ENCODE data around the gene PSEN1. TPM values are rescaled to one million over a fixed set of nuclear protein-coding genes. Genes with fewer than 3 reads are reported as not detected.

Gene PSEN1
- total and polyA plus RNA-seq, 2 of the 8 experiments (the other 6 are each of a cell fraction or from before 2014, with no cell fraction given): 10.1 to 38.7 TPM

DNA sequence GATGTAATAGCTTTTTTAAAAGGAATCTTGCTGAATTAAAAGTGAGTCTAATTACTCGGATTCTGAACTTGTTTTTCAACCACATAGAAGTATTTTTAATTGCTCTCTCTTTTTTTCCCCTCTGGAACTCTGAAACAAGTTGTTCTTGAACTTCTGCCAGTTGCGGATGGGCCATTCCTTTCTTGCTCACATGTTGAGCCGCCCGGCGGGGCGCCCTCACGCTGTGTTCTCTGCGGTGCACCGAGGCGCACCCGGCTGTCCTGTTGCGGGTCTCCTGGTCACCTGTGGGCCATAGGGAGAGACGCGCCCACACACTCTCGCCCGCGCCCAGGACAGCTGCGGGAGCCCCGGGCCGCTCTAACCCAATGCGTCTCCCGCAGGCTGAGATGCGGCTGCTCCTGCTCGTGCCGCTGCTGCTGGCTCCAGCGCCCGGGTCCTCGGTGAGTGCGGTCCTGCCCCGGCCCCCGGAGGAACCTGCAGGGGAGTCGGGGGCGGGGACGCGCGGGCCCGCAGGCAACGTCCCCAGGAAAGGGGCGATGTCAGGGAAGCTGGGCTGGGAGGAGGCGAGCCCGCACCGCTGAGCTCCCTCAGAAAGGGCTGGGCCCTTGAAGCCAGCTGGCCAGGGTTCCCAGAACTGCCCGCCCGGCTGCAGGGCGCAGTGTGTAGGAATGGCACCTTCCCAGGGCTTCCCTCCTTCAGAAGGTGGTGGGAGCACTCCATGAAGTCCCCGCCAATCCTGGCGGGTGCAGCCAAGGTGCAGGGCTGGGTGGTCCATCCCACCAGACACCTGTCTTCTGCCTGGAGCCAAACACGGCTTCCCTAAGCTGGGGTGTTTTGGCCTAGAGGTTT, 103.3 kb downstream of the PSEN1 start:
- Histone ChIP-seq H3K9me3 (ENCODE audit: insufficient read depth in 2 of 2, low read depth in 1 of 2, low read length in 1 of 2) (no peaks in the 10 kb centered on the region), H3K36me3 (ENCODE audit: control insufficient read depth in 2 of 4, insufficient read depth in 4 of 4, low read length in 3 of 4) (0 out of 8 replicates have a peak, but pooled peaks cover 0 to 3% (median 0%) of the 10 kb centered on the region in 4 experiments), H2AK5ac (ENCODE audit: low read depth, low read length) (no peak overlapping the region), H4K5ac (ENCODE audit: insufficient read length, low read depth, low read length) (no peak overlapping the region), H3K9ac (replicated peaks in 1 of 4; ENCODE audit: extremely low read depth in 1 of 4, low read depth in 3 of 4, low read length in 3 of 4) (no peak overlapping the region), H3K4ac (replicated peaks; ENCODE audit: insufficient read length, low read depth, low read length) (no peak overlapping the region), H3K79me1 (ENCODE audit: low read depth, low read length) (peaks cover 5% of the 10 kb centered on the region), H2BK5ac (ENCODE audit: low read depth, low read length) (no peak overlapping the region), H2BK120ac (replicated peaks; ENCODE audit: low read depth, low read length) (no peak overlapping the region), H2AFZ (ENCODE audit: low read length) (no peak overlapping the region), H2BK12ac (ENCODE audit: low read depth, low read length) (no peak overlapping the region), H3K27ac (ENCODE audit: low read depth, low read length) (no peak overlapping the region), H3K56ac (replicated peaks; ENCODE audit: insufficient read length, low read depth, low read length) (no peak overlapping the region), H3K23me2 (ENCODE audit: low read depth, low read length) (peaks cover 22% of the 10 kb centered on the region), H3K18ac (ENCODE audit: extremely low read depth, low read length) (no peak overlapping the region), H4K8ac (ENCODE audit: extremely low read depth, insufficient read depth, low read length) (0 out of 2 replicates have a peak overlapping the region, but pooled peaks have one; percentile 57), H2BK15ac (ENCODE audit: low read length) (0 out of 2 replicates have a peak overlapping the region, but pooled peaks have one; percentile 81), H3K27me3 (replicated peaks in 1 of 4; ENCODE audit: control insufficient read depth in 3 of 4, extremely low read depth in 1 of 4, insufficient read depth in 3 of 4, low read length in 3 of 4) (peaks cover 6 to 29% (median 20%) of the 10 kb centered on the region in 4 experiments), H3K79me2 (ENCODE audit: control insufficient read depth in 1 of 2, insufficient read depth in 2 of 2, low read length in 2 of 2) (peaks cover 0 to 17% of the 10 kb centered on the region in 2 experiments; a peak in 2 of 4 replicates), H3K4me2 (ENCODE audit: insufficient read depth in 1 of 2, low read depth in 2 of 2, low read length in 2 of 2) (peak overlapping the region; percentile 89 to 96), H3K23ac (ENCODE audit: insufficient read length) (no peak overlapping the region), H3K4me3 (ENCODE audit: extremely low read depth in 1 of 4, insufficient read depth in 2 of 4, low read depth in 3 of 4, low read length in 4 of 4) (peak overlapping the region; percentile 11 to 62 (median 32)), H3K4me1 (replicated peaks in 1 of 4; ENCODE audit: control insufficient read depth in 3 of 4, insufficient read depth in 4 of 4, low read length in 3 of 4) (peaks cover 3 to 45% (median 29%) of the 10 kb centered on the region in 4 experiments), H4K20me1 (replicated peaks in 1 of 2; ENCODE audit: control insufficient read depth in 1 of 2, insufficient read depth in 2 of 2, low read length in 2 of 2) (peaks cover 3 to 4% of the 10 kb centered on the region in 2 experiments), H4K91ac (replicated peaks; ENCODE audit: insufficient read length, low read length) (no peak overlapping the region), H3K14ac (ENCODE audit: insufficient read length) (no peak overlapping the region), H2BK20ac (ENCODE audit: low read length) (peak overlapping the region; percentile 80; the same call in 1 of the 2 replicates)
- TF ChIP-seq CTBP2 (IDR thresholded peaks at IDR 0.05; ENCODE audit: borderline replicate concordance, insufficient read depth, insufficient read length, low read length): peak; percentile 58
- no peak for TF ChIP-seq YY1 (IDR thresholded peaks at IDR 0.05; ENCODE audit: low read depth, low read length)
- peak; percentile 57 for TF ChIP-seq ASH2L (IDR thresholded peaks at IDR 0.05; ENCODE audit: low read length)
- TF ChIP-seq RBBP5 (IDR thresholded peaks at IDR 0.05; ENCODE audit: borderline replicate concordance, low read depth, low read length): peak; percentile 47; the same call in 1 of the 2 replicates
- 0 out of 2 replicates have a peak, but pooled peaks have one; percentile 15 for TF ChIP-seq GABPA (IDR thresholded peaks at IDR 0.05; ENCODE audit: borderline replicate concordance, insufficient read depth, low read length)
- peak in 1 of 2 experiments; percentile 75 for DNase-seq (ENCODE audit: low read depth in 1 of 2, low spot score in 2 of 2)
- FAIRE-seq: no peak
- ChIA-PET CTCF (ENCODE audit: partially characterized antibody) (interaction anchor here (0.5 to 5.8 kb wide), 7 partner anchors 8 to 424 kb away, joined by 3 to 35 read pairs (median 4); no protein-coding TSS in a partner anchor), POLR2A (ENCODE audit: partially characterized antibody) (interaction anchor here (1.1 to 1.3 kb wide), 2 partner anchors 13 to 19 kb away, joined by 3 to 4 read pairs; no protein-coding TSS in a partner anchor)
- WGBS, 2 experiments (ENCODE audit: extremely low coverage in 1 of 2, insufficient coverage in 1 of 2, insufficient read length in 1 of 2, insufficient replicate concordance in 2 of 2, low coverage in 1 of 2, low lambda C conversion rate in 2 of 2, missing lambda C conversion rate in 1 of 2): 19% methylated on average over 40 of the region's 48 CpGs; no CpG with 5 or more reads in 1 of the 2 experiments

Data from H1 (cell line).